GM12872 (cell line): ENCODE measurements around the gene MYO1A.

ENCODE experiments used
- TF ChIP-seq, protein P1 (sequence below): IDR thresholded peaks from 3 replicates; pipeline ENCODE4 v1.5.1; 2011; ENCODE audit warnings: low read depth, mild to moderate bottlenecking, low read length, moderate library complexity; ENCODE audit not compliant: insufficient read depth

MYO1A gene

DNA sequence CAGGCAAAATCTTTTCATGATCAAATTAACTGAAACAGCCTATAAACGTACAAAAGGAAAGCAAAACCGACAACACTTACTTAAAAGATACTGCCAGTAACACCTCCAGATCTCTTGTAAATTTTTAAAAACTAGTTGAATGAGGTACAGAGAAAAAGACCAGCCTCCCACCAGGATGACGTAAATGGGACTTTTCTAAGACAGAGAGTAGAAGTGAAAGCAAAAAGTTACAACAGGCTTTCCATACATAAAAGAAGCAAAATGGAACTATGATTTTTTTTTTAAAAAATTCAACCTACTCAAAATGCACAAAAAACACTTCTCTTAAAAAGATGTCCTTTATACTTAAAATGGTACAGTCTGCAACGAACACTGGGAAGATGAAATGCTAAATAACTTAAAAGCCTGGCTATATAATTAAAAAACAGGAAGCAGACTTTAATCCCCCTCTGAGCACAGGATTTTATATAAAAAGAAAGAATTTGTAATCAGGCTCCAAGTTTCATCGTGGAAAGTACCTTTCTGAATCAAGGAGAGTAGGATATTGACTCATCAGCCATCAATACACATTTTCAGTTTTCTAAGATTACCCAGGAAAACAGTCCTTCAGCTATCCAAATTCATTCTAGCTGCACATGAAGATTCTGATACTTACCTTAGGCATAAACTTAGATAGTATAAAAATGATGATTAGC, 14.2 kb upstream of the MYO1A start:
- TF ChIP-seq, protein P1, sequence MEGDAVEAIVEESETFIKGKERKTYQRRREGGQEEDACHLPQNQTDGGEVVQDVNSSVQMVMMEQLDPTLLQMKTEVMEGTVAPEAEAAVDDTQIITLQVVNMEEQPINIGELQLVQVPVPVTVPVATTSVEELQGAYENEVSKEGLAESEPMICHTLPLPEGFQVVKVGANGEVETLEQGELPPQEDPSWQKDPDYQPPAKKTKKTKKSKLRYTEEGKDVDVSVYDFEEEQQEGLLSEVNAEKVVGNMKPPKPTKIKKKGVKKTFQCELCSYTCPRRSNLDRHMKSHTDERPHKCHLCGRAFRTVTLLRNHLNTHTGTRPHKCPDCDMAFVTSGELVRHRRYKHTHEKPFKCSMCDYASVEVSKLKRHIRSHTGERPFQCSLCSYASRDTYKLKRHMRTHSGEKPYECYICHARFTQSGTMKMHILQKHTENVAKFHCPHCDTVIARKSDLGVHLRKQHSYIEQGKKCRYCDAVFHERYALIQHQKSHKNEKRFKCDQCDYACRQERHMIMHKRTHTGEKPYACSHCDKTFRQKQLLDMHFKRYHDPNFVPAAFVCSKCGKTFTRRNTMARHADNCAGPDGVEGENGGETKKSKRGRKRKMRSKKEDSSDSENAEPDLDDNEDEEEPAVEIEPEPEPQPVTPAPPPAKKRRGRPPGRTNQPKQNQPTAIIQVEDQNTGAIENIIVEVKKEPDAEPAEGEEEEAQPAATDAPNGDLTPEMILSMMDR: no peak

DNA sequence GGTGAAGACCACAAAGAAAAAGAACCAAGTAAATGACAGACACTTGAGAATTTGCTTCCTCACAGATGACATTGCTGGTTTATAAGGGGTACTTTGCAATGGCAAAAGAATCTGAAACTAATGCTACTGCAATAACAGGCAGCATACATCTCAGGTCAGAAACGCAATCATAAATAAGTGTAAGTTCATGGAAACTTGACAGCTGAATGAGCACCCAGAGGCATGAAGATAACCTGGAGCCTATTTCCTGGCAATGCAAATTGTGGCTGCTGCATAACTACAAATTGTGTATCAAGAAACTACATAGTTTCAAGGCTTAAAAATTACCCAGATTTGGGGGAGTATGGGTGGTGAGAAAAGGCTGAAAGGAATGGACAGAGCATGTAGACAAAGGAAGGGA, 8.5 kb upstream of the MYO1A start:
- TF ChIP-seq, protein P1: no peak

GRCh38 chr12:57057067-57057751, 7.3 kb upstream of the MYO1A start:
- TF ChIP-seq, protein P1: no peak

GRCh38 chr12:57055824-57056223, 5.9 kb upstream of the MYO1A start:
- TF ChIP-seq, protein P1: no peak

DNA sequence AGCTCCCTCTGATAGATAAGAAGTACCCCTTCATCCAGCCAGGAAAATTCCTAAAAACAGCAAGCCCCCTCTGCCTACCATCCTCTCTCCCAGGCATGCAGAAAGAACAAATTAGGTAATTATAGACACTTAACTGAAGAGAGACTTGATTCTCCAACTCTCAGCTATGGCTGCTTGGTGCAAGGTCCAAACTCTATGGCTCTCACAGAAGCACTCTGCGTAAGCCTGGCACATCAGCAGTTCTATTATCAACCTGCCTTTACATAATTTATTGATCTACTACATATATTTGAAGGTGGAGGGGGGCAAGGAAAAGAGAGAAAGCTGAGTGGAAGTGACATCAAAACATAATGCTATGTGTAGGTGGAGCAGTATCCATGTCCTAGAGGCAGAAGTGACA, 1.1 kb upstream of the MYO1A start:
- TF ChIP-seq, protein P1: no peak

- TF ChIP-seq, protein P1: no peak
Measured at GRCh38 chr12:57049119-57049446, 846 bp downstream of the MYO1A start.

DNA sequence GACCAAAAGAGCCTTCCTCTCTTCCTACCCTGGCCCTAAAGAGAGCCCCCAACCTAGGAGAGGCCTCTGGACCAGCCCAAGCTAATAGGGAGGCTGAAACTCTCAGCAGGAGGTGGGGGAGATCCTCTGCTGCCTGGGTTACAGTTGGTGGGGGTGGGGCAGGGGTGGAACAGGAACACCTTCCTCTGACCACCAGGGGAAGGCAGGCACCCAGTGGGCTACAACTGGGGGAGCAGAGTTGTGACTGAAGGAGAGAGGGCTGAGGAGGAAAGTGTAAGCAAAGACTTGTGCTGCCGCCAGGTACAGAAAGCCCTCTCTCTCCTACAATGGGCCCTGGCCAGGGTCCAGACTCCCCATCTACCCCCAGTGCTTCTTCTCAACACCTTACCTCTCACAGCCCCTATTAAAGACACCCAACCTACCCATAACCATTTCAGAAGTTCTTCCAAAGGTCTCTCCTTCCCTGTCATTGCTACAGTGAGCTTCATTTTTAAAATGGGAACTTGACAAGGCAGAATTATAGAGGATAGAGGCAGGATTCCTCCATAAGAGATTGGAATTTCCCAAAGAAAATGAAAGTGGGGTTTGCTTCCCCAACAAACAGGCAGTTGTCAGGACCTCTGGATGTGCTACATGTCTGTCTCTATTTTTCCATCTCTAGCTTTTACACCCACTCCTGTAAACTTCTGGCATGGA, 1.4 kb downstream of the MYO1A start:
- TF ChIP-seq, protein P1: no peak
